Superior temporal gyrus (tissue), 1 donor: ENCODE measurements around the gene ALG2.

Source experiments
- DNase-seq: peaks from one replicate; pipeline ENCODE4 v3.0.0-alpha.2; 2016; ENCODE audit errors: extremely low spot score

ALG2 gene, protein sequence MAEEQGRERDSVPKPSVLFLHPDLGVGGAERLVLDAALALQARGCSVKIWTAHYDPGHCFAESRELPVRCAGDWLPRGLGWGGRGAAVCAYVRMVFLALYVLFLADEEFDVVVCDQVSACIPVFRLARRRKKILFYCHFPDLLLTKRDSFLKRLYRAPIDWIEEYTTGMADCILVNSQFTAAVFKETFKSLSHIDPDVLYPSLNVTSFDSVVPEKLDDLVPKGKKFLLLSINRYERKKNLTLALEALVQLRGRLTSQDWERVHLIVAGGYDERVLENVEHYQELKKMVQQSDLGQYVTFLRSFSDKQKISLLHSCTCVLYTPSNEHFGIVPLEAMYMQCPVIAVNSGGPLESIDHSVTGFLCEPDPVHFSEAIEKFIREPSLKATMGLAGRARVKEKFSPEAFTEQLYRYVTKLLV

DNA sequence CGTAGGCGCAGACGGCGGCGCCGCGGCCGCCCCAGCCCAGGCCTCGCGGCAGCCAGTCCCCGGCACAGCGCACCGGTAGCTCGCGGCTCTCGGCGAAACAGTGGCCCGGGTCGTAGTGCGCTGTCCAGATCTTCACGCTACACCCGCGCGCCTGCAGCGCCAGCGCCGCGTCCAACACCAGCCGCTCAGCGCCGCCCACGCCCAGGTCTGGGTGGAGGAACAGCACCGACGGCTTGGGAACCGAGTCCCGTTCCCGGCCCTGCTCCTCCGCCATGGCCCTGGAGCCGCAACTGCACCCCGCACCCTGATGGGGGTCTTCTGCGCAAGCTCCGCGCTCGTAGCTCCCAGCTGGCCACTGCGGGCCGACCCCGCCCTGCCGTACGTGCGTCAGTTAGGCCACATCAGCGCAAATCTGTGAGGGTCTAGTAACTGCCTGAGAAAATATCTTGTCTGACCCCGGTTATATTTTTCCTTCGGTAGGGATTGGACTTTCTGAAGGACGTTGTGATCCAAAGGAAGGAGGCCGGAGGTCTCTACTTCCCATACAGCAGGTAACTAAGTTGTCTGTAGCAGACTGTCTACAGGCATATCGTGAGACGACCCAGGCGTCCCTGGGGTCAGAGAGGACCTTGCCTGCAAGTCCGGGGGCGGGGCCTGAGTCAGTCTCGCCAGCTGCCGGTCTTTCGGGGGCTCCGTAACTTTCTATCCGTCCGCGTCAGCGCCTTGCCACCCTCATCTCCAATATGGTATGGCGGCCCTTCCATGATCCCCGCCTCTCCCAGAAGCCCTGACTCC, at the start of gene ALG2, which contains the start of gene SEC61B:
TSS of gene ALG2 (minus strand) at position 322 of the 795 bp plus-strand sequence. CDS start at position 274, 48 bp downstream.
TSS of gene SEC61B (plus strand) at position 662 of the 795 bp plus-strand sequence. CDS start at position 744, 82 bp downstream.
- DNase-seq = peak; percentile 95

DNA sequence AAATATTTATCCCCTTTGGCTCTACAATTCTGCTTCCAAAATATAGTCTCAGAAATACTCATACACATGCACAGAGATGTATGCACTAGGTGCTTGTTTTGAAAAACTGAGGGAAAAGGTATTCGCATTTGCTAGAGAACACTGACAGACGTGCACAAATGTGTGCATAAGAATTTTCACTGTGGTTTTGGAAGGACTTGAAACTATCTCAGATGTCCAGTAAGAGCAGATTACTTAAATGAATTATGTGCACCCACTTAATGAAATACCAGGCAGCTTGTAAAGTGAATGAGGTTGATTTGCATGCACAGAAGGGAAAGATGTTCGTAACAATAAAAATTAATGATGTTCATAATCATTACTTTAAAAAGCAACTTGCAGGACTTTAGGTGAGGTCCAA, 48.7 kb upstream of the ALG2 start:
- DNase-seq = no peak

DNA sequence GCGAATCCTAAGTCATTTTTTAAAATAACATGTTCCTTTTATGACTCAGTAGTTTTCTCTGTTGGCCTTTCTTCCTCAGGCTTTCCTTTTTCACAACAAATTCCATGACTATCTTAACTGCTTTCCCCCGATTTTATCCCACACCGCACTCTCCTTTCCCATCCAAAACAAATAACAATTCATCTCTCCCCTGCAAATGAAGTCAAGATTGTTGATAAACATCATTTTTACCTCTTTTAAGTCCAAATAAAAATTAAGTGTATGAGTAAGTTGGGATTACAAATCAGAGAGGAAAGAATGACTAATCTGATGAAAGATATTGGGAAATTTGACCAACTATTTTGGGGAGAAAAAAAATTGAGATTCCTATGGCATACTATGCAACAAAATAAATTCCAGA, 47.7 kb upstream of the ALG2 start:
- DNase-seq = no peak

DNA sequence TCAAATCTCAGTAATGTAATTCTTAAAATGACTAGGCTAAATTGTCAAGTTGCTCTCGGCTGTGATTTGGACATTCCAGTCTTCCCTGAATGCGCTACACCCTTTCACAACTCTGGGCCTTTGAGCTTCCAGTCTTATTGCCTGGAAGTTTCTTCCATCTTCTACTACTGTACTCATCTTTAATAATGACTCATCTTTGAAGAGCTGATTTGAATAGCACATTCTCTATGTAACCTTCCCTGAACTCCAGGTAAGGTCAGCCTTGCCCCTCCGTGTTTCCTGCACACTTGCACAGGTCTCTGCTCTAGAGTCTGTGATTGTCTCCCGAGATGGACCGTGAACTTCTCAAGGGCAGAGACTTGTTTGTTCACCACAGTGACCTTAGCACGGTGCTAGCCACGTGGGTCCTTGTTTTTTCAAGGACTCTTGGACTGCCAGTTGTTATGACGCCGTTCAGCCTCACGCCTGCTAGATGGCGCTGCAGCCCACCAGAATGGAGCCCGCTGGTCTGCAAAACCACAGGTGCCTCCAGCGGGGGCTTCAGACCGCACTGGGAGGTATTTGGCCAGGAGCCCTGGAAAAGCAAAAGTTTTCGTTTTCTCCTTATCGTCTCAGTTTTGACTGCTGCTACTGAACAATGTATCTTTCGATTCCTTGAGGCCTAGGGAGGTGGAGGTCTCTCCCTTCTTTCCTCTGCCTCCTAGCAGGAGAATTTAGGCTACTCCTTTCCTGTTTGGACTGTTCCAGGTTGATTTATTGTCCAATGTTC, 44.7 kb upstream of the ALG2 start:
- DNase-seq = peak; percentile 84

DNA sequence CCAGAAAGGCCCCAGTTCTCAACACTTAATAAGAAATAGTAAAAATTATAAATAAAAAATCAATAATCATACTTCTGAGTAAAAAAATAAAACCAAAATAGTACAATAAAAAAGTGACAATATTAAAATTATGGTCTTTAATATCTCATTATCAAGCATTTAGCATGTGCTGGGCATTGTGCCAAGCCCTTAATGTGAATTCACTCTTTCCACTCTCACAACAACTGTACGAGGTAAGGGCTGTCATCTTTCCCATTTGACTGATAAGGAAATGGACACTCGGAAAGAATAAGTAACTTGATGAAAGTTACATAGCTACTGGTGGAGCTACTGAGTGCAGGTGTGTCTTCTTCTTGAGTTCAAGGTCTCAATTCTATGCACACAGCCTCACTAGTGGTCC, 43.9 kb upstream of the ALG2 start:
- DNase-seq = no peak

DNA sequence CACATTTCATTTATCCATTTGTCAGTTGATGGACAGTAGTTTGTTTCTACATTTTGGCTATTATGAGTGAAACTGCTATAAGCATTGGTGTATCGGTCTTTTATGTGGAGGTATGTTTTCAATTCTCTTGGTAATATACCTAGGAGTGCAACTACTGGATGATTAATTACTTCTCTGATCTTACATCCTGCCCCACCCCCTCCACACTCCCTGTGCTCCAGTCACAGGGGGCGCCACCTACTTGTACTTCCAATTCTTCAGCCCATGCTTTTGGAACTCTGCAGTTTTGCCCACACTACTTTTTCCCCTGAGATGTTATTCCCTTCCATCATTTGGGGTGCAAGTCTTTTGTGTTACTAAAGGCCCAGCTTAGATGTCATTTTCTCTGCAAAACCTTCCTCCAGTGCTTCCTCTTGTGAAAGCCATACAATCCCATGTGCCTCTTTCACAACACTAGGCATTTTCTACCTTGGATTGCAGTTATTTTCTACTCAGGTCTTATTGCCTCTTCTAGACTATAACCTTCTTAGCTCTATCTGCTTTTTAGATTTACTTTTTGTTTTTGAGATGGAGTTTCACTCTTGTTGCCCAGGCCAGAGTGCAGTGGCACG, 42.4 kb upstream of the ALG2 start:
- no peak for DNase-seq

DNA sequence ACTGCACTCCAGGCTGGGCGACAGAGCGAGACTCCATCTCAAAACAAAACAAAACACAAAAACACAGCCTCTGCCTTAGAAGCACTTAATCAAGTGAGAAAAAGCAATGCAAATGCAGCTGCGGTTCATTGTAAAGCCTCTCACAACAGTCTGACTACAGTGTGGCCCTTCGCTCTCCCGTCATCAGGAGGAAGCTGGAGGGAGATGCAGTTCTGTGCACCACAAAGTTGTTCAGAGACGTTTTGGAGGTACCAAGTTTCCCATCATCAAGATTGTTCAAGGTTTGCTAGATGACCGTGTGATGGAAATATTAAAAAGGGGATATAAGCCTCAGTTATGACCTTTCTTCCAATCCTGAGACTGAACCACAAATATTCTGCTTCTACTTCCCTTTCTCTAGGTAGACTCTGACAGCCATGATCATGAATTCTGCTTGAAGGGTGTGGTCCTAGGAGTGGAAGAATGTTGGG, 41.2 kb upstream of the ALG2 start:
- DNase-seq = no peak

DNA sequence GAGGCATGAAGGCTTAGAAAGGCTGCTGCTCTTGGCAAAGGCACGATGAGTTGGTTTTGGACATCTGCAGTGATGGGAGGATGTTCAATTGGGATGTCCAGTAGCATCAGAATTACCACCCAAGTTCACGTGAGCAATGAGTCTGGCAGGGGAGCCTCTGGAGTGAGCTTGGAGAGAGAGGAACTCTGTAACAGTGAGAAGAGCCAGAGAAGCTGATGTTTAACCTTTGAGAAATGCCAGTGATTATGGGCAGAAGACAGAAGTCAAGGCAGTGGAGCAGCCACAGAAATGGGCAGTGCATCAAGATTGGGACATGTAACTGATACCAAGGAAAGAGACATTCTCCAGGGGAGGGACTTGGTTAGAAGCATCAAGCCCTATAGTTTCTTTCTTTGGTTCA, 40.2 kb upstream of the ALG2 start:
- no peak for DNase-seq

DNA sequence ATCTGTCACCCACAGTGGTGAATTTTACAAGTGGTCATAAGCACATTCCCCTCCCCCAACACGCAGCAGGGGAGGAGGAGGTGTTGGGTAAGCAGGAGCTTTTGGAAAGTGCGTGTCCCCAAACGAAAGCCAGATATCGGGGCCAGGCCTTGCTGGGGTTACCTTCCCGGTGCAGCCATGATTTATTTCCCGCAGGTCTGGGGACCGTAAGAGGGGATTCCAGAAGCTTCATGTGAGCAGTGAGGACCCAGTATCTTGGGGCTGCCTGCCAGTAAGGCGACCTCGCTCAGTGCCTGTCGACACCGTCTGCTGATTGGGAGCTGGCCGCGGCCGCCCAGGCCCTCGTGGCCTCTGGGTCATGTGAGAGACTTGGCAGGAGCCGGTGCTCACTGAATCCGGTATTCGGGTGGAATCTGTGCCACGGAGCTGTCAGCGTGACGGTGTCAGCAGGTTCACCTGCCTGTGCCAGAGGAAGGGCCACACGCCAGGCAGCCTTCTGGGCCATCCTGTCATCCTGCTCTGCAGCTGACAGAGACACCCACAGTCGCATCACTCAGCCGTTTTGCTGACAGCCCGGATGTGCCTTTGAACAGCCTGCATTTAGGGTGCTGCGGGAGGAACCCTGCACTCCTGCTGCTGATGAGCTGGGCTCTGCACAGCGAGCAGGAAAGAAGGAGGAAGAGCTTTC, 37.6 kb upstream of the ALG2 start:
- peak; percentile 84 for DNase-seq

DNA sequence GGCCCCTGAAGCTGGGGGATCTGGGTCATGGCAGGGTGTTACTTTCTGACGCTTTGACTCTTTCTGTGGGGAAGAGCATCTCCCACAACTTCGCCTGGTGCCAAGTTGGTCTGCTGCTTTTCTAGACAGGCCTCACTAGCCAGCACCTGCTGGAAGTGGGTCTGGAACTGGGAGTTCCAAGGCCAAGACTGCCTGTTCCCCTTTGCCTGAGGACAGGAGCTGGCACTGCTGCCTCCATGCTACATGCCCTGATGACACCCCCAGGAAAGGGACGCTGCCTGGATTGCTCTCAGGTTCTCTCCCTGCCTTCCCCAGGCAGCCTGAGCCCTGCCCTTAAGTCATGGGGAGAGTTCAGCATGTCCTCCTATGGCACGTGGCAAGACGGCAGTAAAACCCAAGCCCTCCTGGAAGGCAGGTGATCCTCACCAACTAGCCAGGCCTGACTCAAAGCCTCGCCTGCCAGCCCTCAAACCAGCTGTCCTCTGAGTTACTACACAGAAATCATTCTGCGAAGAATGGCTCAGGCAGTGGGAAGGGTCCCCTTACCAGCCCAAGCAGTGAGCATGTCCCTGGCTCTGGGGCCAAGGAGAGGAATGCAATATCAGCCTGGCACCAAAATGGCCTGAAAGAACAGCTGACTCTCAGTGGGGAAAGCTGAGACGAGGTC, 36.1 kb upstream of the ALG2 start:
- no peak for DNase-seq

DNA sequence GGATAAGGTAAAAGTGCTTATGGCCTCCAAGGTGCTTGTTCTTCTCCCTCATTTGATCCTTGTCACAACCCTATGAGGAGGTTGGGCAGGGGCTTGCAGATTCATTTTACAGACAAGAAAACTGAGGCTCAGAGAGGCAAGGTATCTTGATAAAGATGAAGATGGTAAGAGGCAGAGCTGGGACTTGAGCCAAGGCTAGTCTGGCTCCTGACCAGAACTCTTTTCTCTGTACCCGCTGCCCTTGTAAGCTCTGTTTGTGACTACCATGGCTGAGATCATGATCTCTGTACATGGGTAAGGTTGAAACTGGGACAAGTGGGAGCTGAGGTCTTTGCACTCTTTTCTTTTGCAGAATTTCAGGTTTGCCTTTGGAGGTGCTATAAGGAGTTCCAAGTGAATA, 33.9 kb upstream of the ALG2 start:
- no peak for DNase-seq

DNA sequence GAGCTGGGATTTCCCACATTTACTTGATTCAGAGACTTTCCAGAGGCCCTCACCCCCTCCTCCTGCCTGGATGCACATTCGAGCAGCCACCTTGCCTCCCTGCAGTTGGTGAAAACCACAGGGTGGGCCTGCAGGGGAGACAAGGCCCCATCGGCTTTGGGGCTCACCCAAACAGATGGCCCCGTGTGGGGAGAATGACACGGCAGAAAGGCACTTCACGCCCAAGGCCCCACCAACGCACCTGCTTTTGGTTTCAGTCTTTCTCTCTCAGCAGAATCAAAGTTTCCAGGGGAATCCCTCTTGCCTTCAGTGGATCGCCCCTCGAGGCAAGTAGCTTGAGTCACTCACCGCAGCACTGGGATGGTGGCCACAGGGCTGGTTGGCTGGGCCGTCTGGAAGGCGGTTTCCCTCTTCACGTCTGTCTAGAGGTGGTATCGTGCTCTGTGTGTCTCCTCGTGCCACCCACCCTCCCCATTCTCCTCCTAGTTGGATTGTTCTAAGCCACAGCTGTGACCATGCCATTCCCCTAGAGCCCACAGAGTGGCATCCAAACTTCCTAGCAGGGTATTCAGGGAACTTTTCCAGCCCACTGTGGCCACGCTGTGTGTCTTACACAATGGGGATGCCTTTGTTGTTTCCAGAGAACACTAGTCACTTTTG, 32.2 kb upstream of the ALG2 start:
- peak; percentile 86 for DNase-seq

DNA sequence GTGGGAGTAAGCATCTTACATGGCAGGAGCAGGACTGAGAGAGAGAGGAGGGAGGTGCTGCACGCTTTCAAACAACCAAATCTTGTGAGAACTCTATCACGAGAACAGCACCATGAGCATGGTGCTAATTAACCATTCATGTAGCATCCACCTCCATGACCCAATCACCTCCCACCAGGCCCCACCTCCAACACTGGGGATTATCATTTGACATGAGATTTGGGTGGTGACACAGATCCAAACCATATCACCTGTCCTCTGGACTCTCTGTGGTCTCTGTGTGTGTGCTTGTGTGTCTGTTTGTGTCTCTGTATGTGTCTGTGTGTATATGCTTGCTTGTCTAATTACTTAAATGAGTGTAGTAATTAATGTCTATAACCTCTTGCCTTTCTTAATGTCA, 31.4 kb upstream of the ALG2 start:
- no peak for DNase-seq

DNA sequence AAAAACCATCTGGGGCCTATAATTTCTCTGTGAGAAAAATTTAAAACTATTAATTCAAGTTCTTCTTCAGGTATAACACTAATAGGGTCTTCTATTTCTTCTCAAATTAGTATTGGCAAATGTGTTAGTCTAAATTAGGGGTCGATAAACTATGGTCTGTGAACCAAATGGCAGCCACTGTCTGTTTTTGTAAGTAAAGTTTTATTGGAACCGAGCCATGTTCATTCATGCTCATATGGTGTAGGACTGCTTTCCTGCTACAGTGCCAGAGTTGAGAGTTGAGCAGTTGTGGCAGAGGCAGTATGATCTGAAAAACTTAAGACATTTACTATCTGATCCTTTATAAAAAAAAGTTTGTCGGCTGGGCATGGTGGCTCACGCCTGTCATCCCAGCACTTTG, 29.4 kb upstream of the ALG2 start:
- no peak for DNase-seq

DNA sequence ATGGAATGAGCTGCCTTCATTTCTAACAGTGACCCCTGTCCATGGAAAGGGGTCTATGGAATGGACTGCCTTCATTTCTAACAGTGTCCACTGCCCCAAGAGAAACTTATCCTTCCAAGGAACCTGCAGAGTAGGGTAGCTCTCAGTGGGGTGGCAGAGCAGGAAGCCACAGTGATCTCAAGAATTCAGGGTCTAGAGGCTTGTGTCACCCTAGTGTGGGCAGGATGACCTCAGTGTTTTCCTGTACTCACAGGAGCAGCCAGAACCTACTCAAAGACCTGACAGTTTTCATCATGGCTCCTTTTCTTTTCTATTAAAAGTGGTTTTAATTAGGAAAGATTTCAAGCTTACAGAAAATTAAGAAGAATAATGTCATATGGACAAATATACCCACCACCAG, 27.9 kb upstream of the ALG2 start:
- no peak for DNase-seq

DNA sequence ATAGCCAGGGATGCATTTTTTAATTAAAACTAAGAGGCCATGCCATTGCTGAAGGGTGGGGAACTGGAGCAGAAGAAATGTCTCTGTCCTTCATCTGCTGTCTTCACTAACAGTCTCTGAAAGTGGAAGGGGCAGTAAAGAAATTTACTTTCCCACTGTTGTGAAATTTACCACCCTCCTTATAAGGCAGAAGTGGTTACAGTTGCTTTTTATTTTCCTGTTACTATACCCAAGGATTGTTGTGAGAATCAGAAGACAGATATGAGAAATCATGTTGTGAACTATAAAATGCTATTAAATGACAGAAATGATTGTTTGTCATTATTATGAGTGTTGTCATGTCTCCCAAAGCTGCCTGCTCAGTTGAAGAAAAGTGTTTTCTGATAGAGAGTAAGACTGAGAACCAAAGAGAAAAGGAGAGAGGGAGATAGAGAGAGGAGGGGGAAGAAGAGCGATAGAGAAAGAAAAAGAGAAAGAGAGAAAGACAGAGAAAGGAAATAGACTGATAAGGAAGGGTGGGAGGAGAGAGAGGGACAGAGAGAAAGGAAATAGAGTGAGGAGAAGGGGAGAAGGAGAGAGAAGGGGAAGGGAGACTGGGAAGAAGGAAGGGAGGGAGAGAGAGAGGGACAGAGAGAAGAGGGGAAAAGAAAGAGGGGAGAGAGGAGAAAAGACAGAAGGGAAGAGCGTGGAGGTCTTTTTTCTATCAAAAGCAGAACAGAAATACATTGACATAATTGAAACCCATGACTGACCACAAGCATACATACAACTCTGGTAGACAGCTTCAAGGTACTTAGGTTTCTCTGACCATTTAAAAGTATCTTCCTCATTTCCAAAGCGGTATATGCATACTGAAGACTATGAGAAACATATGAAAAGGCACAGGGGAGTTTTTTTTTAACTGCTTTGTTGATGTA, 22.9 kb upstream of the ALG2 start:
- no peak for DNase-seq

DNA sequence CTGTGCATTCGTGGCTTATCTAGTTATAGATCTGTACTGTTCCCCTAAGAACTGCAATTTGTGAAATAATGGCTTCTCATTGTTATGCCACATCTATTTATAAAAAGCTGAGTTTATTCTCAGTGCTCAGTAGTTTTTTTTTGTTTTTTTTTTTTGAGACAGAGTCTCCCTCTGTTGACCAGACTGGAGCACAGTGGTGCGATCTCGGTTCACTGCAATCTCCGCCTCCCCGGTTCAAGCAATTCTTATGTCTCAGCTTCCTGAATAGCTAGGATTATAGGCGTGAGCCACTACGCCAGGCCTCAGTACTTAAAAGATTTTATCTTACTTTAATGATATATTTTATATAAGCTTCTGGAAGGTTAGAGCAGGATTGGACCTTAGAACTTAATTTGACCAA, 19.4 kb upstream of the ALG2 start:
- DNase-seq = peak; percentile 34

DNA sequence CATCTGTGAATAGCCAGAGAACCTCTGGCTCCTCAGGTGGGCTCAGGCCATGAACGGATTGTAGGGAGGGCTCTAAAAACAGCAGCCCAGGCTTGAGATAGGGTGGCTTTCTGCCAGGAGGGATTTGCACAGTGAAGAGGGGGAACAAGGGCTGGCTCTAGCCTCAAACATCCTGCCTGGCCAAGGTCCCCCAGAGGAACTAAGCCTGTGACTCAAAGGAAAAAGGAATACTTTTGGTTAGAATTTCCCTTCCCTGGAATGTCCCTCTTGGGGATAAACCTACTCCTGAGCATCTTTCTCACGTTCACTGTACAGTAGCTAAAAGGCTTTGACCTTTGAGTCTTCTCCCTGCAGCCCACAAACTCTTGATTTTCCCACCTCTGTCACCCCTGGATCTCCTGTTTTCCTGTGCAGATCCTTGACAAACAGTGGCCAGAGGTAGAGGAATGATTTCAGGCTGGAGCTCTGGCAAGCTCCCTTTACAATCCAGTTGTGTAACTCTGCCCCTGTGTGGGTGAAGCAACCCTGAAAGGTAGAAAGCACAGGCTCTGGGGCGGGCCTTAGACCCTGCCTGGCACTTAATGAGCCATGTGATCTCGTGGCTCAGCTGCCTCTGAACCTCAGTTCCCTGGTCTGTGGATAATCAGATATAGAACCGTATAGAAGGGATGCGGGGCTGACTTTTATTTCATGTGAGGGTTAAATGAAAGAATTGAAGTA, 17.8 kb upstream of the ALG2 start:
- DNase-seq = no peak
